ENCODE measurements around the gene ARHGAP23. TPM values are rescaled to one million over a fixed set of nuclear protein-coding genes. Genes with fewer than 3 reads are reported as not detected.
"Not testable (repeated sequence)": the region's sequence is repeated elsewhere in the genome, so short reads cannot be mapped to it uniquely, and the experiment has no call there.

ARHGAP23 gene
- total RNA-seq, 3 donors from 2014 or later (not counting 1 experiment from before 2014, with no cell fraction given), result 0.19 to 1.8 (median 1.7) TPM

GRCh38 chr17:38498353-38498752 lies 70.1 kb downstream of the ARHGAP23 start:
- Histone ChIP-seq H3K9me3 (ENCODE audit: control insufficient read depth, insufficient read depth, low read length) (no peaks in the 10 kb centered on the region), H3K36me3 (ENCODE audit: control insufficient read depth, insufficient read depth, low read length) (no peaks in the 10 kb centered on the region), H3K27me3 (ENCODE audit: control insufficient read depth, insufficient read depth, low read length) (no peaks in the 10 kb centered on the region), H3K4me1 (ENCODE audit: control insufficient read depth, insufficient read depth, low read length) (no peaks in the 10 kb centered on the region), H3K27ac (ENCODE audit: low read length) (no peak overlapping the region), H3K4me3 (ENCODE audit: low read length) (no peak overlapping the region)
- no peak overlapping the region for H3K4me3 Mint-ChIP-seq
- H3K4me1 Mint-ChIP-seq, result peaks cover 8 to 9% of the 10 kb centered on the region in 2 donors
- ATAC-seq, result no peak
- TF ChIP-seq CTCF (IDR thresholded peaks at IDR 0.05), result no peak
- intact Hi-C loops (cut with micrococcal nuclease), result no loop called here
- no peak for DNase-seq
- WGBS (ENCODE audit: insufficient coverage), result 91% methylated on average over 12 of the region's 14 CpGs
- peaks cover 0 to 3% of the 10 kb centered on the region in 2 donors for H3K27me3 Mint-ChIP-seq (ENCODE audit: low read depth in 2 of 2)
- H3K9me3 Mint-ChIP-seq, result no peaks in the 10 kb centered on the region
- H3K27ac Mint-ChIP-seq, result no peak overlapping the region
- H3K36me3 Mint-ChIP-seq, result no peaks in the 10 kb centered on the region

- ATAC-seq; H3K36me3 Mint-ChIP-seq; H3K9me3 ChIP-seq (ENCODE audit: control insufficient read depth, insufficient read depth, low read length); H3K4me1 ChIP-seq (ENCODE audit: control insufficient read depth, insufficient read depth, low read length); H3K36me3 ChIP-seq (ENCODE audit: control insufficient read depth, insufficient read depth, low read length); H3K27me3 Mint-ChIP-seq (ENCODE audit: low read depth in 2 of 2); H3K4me3 ChIP-seq (ENCODE audit: low read length); H3K9me3 Mint-ChIP-seq; H3K27ac Mint-ChIP-seq; H3K27ac ChIP-seq (ENCODE audit: low read length); DNase-seq; H3K27me3 ChIP-seq (ENCODE audit: control insufficient read depth, insufficient read depth, low read length); H3K4me1 Mint-ChIP-seq; H3K4me3 Mint-ChIP-seq; intact Hi-C loops (cut with micrococcal nuclease): not testable (repeated sequence)
- 89% methylated on average over 10 of the region's 10 CpGs for WGBS (ENCODE audit: insufficient coverage)
Observed at GRCh38 chr17:38499230-38499629, 71.0 kb downstream of the ARHGAP23 start.

- H3K9me3 Mint-ChIP-seq; DNase-seq; H3K27ac ChIP-seq (ENCODE audit: low read length); H3K4me1 ChIP-seq (ENCODE audit: control insufficient read depth, insufficient read depth, low read length); H3K27me3 Mint-ChIP-seq (ENCODE audit: low read depth in 2 of 2); H3K4me1 Mint-ChIP-seq; ATAC-seq; H3K36me3 Mint-ChIP-seq; intact Hi-C loops (cut with micrococcal nuclease); H3K4me3 Mint-ChIP-seq; H3K9me3 ChIP-seq (ENCODE audit: control insufficient read depth, insufficient read depth, low read length); H3K4me3 ChIP-seq (ENCODE audit: low read length); H3K36me3 ChIP-seq (ENCODE audit: control insufficient read depth, insufficient read depth, low read length); H3K27ac Mint-ChIP-seq; H3K27me3 ChIP-seq (ENCODE audit: control insufficient read depth, insufficient read depth, low read length): not testable (repeated sequence)
- WGBS (ENCODE audit: insufficient coverage), result no CpG with 5 or more reads among the region's 2 CpGs
Observed at GRCh38 chr17:38501718-38502117, 73.5 kb downstream of the ARHGAP23 start.

GRCh38 chr17:38503286-38503913 lies 75.1 kb downstream of the ARHGAP23 start:
- intact Hi-C loops (cut with micrococcal nuclease); H3K27ac ChIP-seq (ENCODE audit: low read length); H3K27ac Mint-ChIP-seq; ATAC-seq; H3K36me3 Mint-ChIP-seq; H3K27me3 ChIP-seq (ENCODE audit: control insufficient read depth, insufficient read depth, low read length); H3K36me3 ChIP-seq (ENCODE audit: control insufficient read depth, insufficient read depth, low read length); H3K4me1 Mint-ChIP-seq; H3K9me3 ChIP-seq (ENCODE audit: control insufficient read depth, insufficient read depth, low read length); H3K4me1 ChIP-seq (ENCODE audit: control insufficient read depth, insufficient read depth, low read length); H3K9me3 Mint-ChIP-seq; H3K4me3 Mint-ChIP-seq; H3K4me3 ChIP-seq (ENCODE audit: low read length); DNase-seq; H3K27me3 Mint-ChIP-seq (ENCODE audit: low read depth in 2 of 2): not testable (repeated sequence)
- WGBS (ENCODE audit: insufficient coverage), result 93% methylated on average over 13 of the region's 15 CpGs

- H3K36me3 ChIP-seq (ENCODE audit: control insufficient read depth, insufficient read depth, low read length), result no peaks in the 10 kb centered on the region
- H3K4me1 ChIP-seq (ENCODE audit: control insufficient read depth, insufficient read depth, low read length), result no peaks in the 10 kb centered on the region
- ATAC-seq, result no peak
- H3K9me3 Mint-ChIP-seq, result no peaks in the 10 kb centered on the region
- no peak overlapping the region for H3K4me3 Mint-ChIP-seq
- intact Hi-C loops (cut with micrococcal nuclease), result no loop called here
- peaks cover 2 to 8% of the 10 kb centered on the region in 2 donors for H3K4me1 Mint-ChIP-seq
- no peaks in the 10 kb centered on the region for H3K36me3 Mint-ChIP-seq
- H3K27ac Mint-ChIP-seq, result no peak overlapping the region
- no peak for TF ChIP-seq CTCF (IDR thresholded peaks at IDR 0.05)
- no peak overlapping the region for H3K4me3 ChIP-seq (ENCODE audit: low read length)
- no peaks in the 10 kb centered on the region for H3K9me3 ChIP-seq (ENCODE audit: control insufficient read depth, insufficient read depth, low read length)
- DNase-seq, result no peak
- WGBS (ENCODE audit: insufficient coverage), result 94% methylated on average over 14 of the region's 14 CpGs
- peaks cover 5% of the 10 kb centered on the region for H3K27me3 ChIP-seq (ENCODE audit: control insufficient read depth, insufficient read depth, low read length)
- H3K27me3 Mint-ChIP-seq (ENCODE audit: low read depth in 2 of 2), result peaks cover 14 to 16% of the 10 kb centered on the region in 2 donors
- H3K27ac ChIP-seq (ENCODE audit: low read length), result no peak overlapping the region
Observed at GRCh38 chr17:38504216-38504615, 76.0 kb downstream of the ARHGAP23 start.
